PC-9 (cell line): ENCODE results near the gene E2F3.

Experiments
- EZH2 ChIP-seq: fragments of 200-600 bp; sonication (generic); IDR thresholded peaks from 2 replicates; pipeline ENCODE4 v1.8.0; 2017; ENCODE audit warnings: antibody characterized with exemption, low read depth
- TF ChIP-seq, protein P1 (sequence below): fragments of 200-600 bp; sonication (generic); conservative IDR thresholded peaks from 2 replicates; pipeline ENCODE4 v1.6.1; 2017; ENCODE audit warnings: mixed run types, antibody characterized with exemption, mild to moderate bottlenecking, moderate library complexity

DNA sequence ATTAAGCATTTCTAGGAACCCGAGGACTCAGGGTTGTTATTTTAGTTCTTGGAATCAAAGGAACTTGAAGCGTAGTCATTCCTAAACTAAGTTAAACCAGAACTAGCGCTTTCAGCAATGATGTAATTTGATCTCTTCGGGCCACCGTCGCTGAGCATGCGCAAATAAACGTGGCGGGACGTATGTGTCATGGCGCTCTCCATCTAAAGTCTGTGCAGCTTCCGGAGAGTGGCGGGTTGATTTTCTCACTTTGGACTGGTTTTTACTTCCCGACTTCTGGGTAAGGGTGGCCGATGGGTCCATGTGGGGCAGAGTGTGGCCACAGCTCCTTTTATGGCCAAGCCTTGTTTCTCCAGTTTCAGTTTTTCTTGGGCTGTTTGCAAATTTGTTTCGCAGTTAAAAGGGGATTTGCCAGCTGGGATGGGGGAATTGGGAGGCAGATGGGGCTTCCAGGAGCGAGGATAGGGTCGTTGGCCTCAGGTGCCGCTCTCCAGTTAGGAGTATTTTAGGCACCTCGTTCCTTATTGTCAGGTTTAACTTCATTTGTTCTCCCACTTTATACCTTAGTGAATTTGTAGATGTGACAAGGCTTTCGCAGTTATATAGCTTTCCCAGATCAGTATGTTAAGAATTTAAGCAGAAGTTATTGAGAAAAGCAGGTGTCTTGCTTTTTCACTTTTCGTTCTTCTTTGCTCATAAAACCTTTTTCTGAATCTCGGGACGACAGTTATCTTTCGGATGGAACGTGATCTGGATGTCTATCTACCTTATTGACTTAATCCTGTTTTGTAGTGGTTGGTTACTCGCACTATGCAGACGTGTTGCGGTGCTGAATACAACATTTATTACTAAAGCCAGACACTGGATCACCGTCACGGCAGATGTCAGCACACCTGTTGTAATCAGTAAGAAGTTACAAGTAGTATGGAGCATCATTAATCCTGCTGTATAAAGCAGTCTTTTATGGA is 132.9 kb downstream of the E2F3 start, which contains the start of gene CDKAL1:
- TF ChIP-seq, protein P1, sequence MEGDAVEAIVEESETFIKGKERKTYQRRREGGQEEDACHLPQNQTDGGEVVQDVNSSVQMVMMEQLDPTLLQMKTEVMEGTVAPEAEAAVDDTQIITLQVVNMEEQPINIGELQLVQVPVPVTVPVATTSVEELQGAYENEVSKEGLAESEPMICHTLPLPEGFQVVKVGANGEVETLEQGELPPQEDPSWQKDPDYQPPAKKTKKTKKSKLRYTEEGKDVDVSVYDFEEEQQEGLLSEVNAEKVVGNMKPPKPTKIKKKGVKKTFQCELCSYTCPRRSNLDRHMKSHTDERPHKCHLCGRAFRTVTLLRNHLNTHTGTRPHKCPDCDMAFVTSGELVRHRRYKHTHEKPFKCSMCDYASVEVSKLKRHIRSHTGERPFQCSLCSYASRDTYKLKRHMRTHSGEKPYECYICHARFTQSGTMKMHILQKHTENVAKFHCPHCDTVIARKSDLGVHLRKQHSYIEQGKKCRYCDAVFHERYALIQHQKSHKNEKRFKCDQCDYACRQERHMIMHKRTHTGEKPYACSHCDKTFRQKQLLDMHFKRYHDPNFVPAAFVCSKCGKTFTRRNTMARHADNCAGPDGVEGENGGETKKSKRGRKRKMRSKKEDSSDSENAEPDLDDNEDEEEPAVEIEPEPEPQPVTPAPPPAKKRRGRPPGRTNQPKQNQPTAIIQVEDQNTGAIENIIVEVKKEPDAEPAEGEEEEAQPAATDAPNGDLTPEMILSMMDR: no peak
- TF ChIP-seq EZH2: no peak
